GM12878 (cell line): ENCODE results near the gene CLEC19A. TPM values are rescaled to one million over a fixed set of nuclear protein-coding genes. Genes with fewer than 3 reads are reported as not detected.
"Not testable (repeated sequence)": the region's sequence is repeated elsewhere in the genome, so short reads cannot be mapped to it uniquely, and the experiment has no call there.

ENCODE experiments used
- ATAC-seq: fragments of 200-7000 bp; cut with Tn5 transposase; 3 replicates; pipeline ENCODE4 v1.9.1; 2020; ENCODE audit warnings: mild to moderate bottlenecking, moderate library complexity
- BruUV-seq: library from RNA; stranded (reverse); fragments of 400-500 nt; replicated peaks from 2 replicates; lab custom pipeline; 2021; lab: Mats Ljungman, UMichigan
- CTCF ChIA-PET: fragments of 300-600 bp; sonication (Branson Sonifier 250); formaldehyde crosslinking; extraction: SDS; loops from one replicate; lab custom pipeline; 2021; ENCODE audit warnings: inconsistent platforms; lab: Yijun Ruan, JAX
- POLR2A ChIA-PET: fragments of 350-600 bp; formaldehyde crosslinking; extraction: SDS; loops from one replicate; lab custom pipeline; 2021; ENCODE audit warnings: inconsistent platforms; lab: Charles Lee
- RAD21 ChIA-PET: fragments of 300-600 bp; sonication (Branson Sonifier 250); formaldehyde crosslinking; loops from one replicate; lab custom pipeline; 2023; ENCODE audit warnings: antibody characterized with exemption; ENCODE audit not compliant: unreplicated experiment; lab: Charles Lee
- SMC1A ChIA-PET: fragments of 300-600 bp; sonication (Branson Sonifier 250); formaldehyde crosslinking; loops from one replicate; lab custom pipeline; 2023; ENCODE audit not compliant: unreplicated experiment, uncharacterized antibody; lab: Charles Lee
- DNase-seq: peaks from one replicate; pipeline ENCODE4 v3.0.0-alpha.2; 2011; ENCODE audit warnings: low read depth, low spot score
- FAIRE-seq: peaks from 3 replicates; lab custom pipeline; 2011; peaks lifted over from hg19 to GRCh38; lab: Jason Lieb, UNC
- H2AFZ ChIP-seq: 2 replicates; pipeline ENCODE4 v1.6.0; 2011; ENCODE audit warnings: low read depth, low read length, control low read depth; ENCODE audit not compliant: control insufficient read depth
- H3K27ac ChIP-seq: 2 replicates; pipeline ENCODE4 v1.5.1; 2011; ENCODE audit warnings: control low read depth; ENCODE audit not compliant: control insufficient read depth, insufficient read depth
- H3K27me3 ChIP-seq, 2 experiments: replicated peaks in 1 of 2; 2 replicates each; pipeline versions ENCODE4 v1.6.0 to v1.6.1; 2011; ENCODE audit warnings: low read length in 1 of 2; ENCODE audit not compliant: control insufficient read depth in 2 of 2, insufficient read depth in 2 of 2
- H3K36me3 ChIP-seq, 2 experiments: 2 replicates each; pipeline ENCODE4 v1.5.1; 2011; ENCODE audit warnings: low read length in 1 of 2; ENCODE audit not compliant: control insufficient read depth in 2 of 2, insufficient read depth in 2 of 2
- H3K4me1 ChIP-seq: 2 replicates; pipeline ENCODE4 v1.6.1; 2011; ENCODE audit warnings: mild to moderate bottlenecking, low read length, moderate library complexity, mixed read lengths; ENCODE audit not compliant: control insufficient read depth, insufficient read depth
- H3K4me2 ChIP-seq: 2 replicates; pipeline ENCODE4 v1.6.0; 2011; ENCODE audit warnings: control low read depth; ENCODE audit not compliant: control insufficient read depth, insufficient read depth
- H3K4me3 ChIP-seq: fragments of 200-600 bp; sonication (generic); 2 replicates; pipeline ENCODE4 v1.5.1; 2016
- H3K79me2 ChIP-seq: 2 replicates; pipeline ENCODE4 v1.6.0; 2011; ENCODE audit warnings: low read length; ENCODE audit not compliant: control insufficient read depth, insufficient read depth
- H3K9ac ChIP-seq: 2 replicates; pipeline ENCODE4 v1.8.0; 2011; ENCODE audit warnings: low read length, control low read depth, mixed read lengths; ENCODE audit not compliant: control insufficient read depth, insufficient read depth
- H3K9me3 ChIP-seq: replicated peaks from 3 replicates; pipeline ENCODE4 v1.5.1; 2011; ENCODE audit warnings: mild to moderate bottlenecking, low read length; ENCODE audit not compliant: control insufficient read depth, insufficient read depth
- H4K20me1 ChIP-seq: 2 replicates; pipeline ENCODE4 v1.6.0; 2011; ENCODE audit not compliant: control insufficient read depth, insufficient read depth
- ATF7 ChIP-seq: fragments of 450-650 bp; IDR thresholded peaks from 2 replicates; pipeline ENCODE4 v1.6.1; 2016; ENCODE audit warnings: low read depth, mild to moderate bottlenecking
- CEBPB ChIP-seq, 2 experiments: fragments of 150-350 bp in 1 of 2; IDR thresholded peaks; 2 replicates each; pipeline ENCODE4 v1.6.1; 2012 to 2014; ENCODE audit warnings: low read depth in 2 of 2, low read length in 2 of 2, borderline replicate concordance in 1 of 2, inconsistent platforms in 1 of 2
- SKIL ChIP-seq: fragments of 450-650 bp; IDR thresholded peaks from 2 replicates; pipeline ENCODE4 v1.6.1; 2017; ENCODE audit warnings: mild to moderate bottlenecking, low read depth, inconsistent platforms; ENCODE audit not compliant: poor library complexity, severe bottlenecking
- SUZ12 ChIP-seq: fragments of 200-600 bp; sonication (generic); IDR thresholded peaks from one replicate; pipeline ENCODE4 v1.6.1; 2018; ENCODE audit warnings: antibody characterized with exemption, mild to moderate bottlenecking; ENCODE audit not compliant: unreplicated experiment
- WGBS: methylation state at CpG from one replicate; pipeline ENCODE4 v1.1.6; 2016; ENCODE audit warnings: low lambda C conversion rate; ENCODE audit not compliant: insufficient replicate concordance, insufficient coverage; ENCODE audit errors: missing lambda C conversion rate; 5-methylcytosine and 5-hydroxymethylcytosine counted together
- in situ Hi-C: fragments of 300-500 bp; cut with MboI; formaldehyde crosslinking; loops from 9 replicates; pipeline ENCODE4 v1.14.3; 2018; ENCODE audit warnings: mixed read lengths
- intact Hi-C: fragments of 100-400 bp; cut with micrococcal nuclease; formaldehyde crosslinking; loops from one replicate; pipeline ENCODE4 v1.14.2; 2022; ENCODE audit not compliant: unreplicated experiment
- polyA plus RNA-seq, 11 experiments: library from polyadenylated mRNA; depleted of rRNA in 4 of 11; unstranded in 6 of 11; stranded (reverse) in 5 of 11; fragments of >200 nt; fragmentation: Nextera tagmentation in 4 of 11; fragmentation: Illumina TruSeq in 1 of 11; extraction: Ambion mirVana in 4 of 11; extraction: Trizol in 1 of 11; gene quantifications; 1 replicate in 1 of 11; 2 replicates in 10 of 11; pipeline versions ENCODE4 v1.2.1 to v1.2.3, GENCODE V29; 2011 to 2016; ENCODE audit warnings: inconsistent platforms in 2 of 11, missing spikeins in 2 of 11, low read depth in 1 of 11
- total RNA-seq, 4 experiments: library from RNA; depleted of rRNA in 3 of 4; stranded (reverse); fragments of >200 nt in 3 of 4; fragmentation: Illumina TruSeq in 1 of 4; extraction: Trizol in 1 of 4; gene quantifications; 2 replicates each; pipeline versions ENCODE4 v1.2.1 to v1.2.3, GENCODE V29; 2013 to 2021
- TF ChIP-seq, protein P1 (sequence below): IDR thresholded peaks from 2 replicates; pipeline ENCODE4 v1.6.1; 2012; ENCODE audit warnings: low read length, inconsistent platforms

CLEC19A gene
- total and polyA plus RNA-seq, 10 of the 15 experiments (the other 5 are each of a cell fraction or from before 2014, with no cell fraction given): 0.03 TPM; not detected in 8

DNA sequence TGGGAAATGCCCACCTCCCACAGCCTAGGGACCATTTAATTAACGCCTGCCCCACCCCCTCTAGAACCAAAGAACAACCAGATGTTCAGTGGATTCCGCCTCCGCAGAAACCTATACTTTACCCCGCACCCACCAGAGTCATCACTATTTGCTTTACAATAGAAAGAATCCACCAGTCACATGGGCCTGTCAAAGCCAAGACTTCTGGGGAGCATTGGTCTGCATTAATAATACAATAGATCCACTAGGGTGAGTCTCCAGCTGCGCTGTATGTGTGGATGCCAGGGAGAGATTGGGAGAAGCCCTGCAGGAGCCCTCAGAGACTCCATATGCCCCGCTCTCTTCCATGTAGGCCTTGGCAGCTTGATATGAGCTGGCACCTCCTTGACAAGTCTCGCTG, 31.3 kb downstream of the CLEC19A start:
- ChIA-PET RAD21 (no interaction called here), CTCF (interaction anchor here (0.8 kb wide), 1 partner anchor 186 kb away, joined by 3 read pairs; no protein-coding TSS in a partner anchor), SMC1A (no interaction called here), POLR2A (no interaction called here)
- ATAC-seq: no peak
- no peak for TF ChIP-seq SUZ12
- no peak for TF ChIP-seq SKIL
- TF ChIP-seq, protein P1, sequence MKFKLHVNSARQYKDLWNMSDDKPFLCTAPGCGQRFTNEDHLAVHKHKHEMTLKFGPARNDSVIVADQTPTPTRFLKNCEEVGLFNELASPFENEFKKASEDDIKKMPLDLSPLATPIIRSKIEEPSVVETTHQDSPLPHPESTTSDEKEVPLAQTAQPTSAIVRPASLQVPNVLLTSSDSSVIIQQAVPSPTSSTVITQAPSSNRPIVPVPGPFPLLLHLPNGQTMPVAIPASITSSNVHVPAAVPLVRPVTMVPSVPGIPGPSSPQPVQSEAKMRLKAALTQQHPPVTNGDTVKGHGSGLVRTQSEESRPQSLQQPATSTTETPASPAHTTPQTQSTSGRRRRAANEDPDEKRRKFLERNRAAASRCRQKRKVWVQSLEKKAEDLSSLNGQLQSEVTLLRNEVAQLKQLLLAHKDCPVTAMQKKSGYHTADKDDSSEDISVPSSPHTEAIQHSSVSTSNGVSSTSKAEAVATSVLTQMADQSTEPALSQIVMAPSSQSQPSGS: no peak
- no peak for TF ChIP-seq CEBPB (IDR thresholded peaks at IDR 0.05; ENCODE audit: borderline replicate concordance in 1 of 2, low read depth in 2 of 2, low read length in 2 of 2)
- no peak for TF ChIP-seq ATF7
- no TSS peak for BruUV-seq
- H3K27me3 ChIP-seq: no peaks in the 10 kb centered on the region
- H3K9ac ChIP-seq: no peak overlapping the region
- no peaks in the 10 kb centered on the region for H3K4me1 ChIP-seq
- WGBS: 53% methylated on average over 7 of the region's 7 CpGs
- H3K36me3 ChIP-seq: no peaks in the 10 kb centered on the region
- no peaks in the 10 kb centered on the region for H3K9me3 ChIP-seq
- H4K20me1 ChIP-seq: no peaks in the 10 kb centered on the region
- in situ Hi-C loops (no loop called here), intact Hi-C loops (no loop called here)
- FAIRE-seq: no peak
- no peak overlapping the region for H3K27ac ChIP-seq
- H3K79me2 ChIP-seq: no peaks in the 10 kb centered on the region
- no peak overlapping the region for H3K4me3 ChIP-seq
- no peak for DNase-seq
- no peak overlapping the region for H3K4me2 ChIP-seq
- H2AFZ ChIP-seq: no peak overlapping the region

DNA sequence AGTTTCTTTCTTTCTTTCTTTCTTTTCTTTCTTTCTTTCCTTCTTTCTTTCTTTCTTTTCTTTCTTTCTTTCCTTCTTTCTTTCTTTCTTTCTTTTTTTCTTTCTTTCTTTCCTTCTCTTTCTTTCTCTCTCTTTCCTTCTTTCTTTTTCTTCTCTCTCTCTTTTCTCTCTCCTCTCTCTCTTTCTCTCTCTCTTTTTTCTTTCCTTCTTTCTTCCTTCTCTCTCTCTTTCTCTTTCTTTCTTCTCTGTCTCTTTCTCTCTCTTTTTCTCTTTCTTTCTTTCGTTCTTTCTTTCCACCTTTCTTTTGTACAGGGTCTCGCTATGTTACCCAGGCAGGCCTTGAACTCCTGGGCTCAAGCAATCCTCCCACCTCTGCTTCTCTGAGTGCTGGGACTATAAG, 35.7 kb downstream of the CLEC19A start:
- CTCF ChIA-PET, RAD21 ChIA-PET, H3K4me1 ChIP-seq, H3K4me3 ChIP-seq, H3K79me2 ChIP-seq, H2AFZ ChIP-seq, H3K27me3 ChIP-seq, H3K27ac ChIP-seq, in situ Hi-C loops, intact Hi-C loops, SMC1A ChIA-PET, BruUV-seq, POLR2A ChIA-PET, FAIRE-seq, H3K36me3 ChIP-seq, H4K20me1 ChIP-seq, H3K9ac ChIP-seq, H3K4me2 ChIP-seq, DNase-seq, ATAC-seq, H3K9me3 ChIP-seq: not testable (repeated sequence)
- WGBS: 3% methylated on average over 2 of the region's 2 CpGs
